Airway epithelial cell (primary cell): ENCODE results near the gene PLPP4. TPM values are rescaled to one million over a fixed set of nuclear protein-coding genes. Genes with fewer than 3 reads are reported as not detected.

Experiments used
- total RNA-seq: library from RNA; depleted of rRNA; stranded (reverse); fragments of >200 nt; gene quantifications from 2 replicates; pipeline ENCODE4 v1.2.3, GENCODE V29; 2015

PLPP4 gene
- not detected in 2 replicates for total RNA-seq

DNA sequence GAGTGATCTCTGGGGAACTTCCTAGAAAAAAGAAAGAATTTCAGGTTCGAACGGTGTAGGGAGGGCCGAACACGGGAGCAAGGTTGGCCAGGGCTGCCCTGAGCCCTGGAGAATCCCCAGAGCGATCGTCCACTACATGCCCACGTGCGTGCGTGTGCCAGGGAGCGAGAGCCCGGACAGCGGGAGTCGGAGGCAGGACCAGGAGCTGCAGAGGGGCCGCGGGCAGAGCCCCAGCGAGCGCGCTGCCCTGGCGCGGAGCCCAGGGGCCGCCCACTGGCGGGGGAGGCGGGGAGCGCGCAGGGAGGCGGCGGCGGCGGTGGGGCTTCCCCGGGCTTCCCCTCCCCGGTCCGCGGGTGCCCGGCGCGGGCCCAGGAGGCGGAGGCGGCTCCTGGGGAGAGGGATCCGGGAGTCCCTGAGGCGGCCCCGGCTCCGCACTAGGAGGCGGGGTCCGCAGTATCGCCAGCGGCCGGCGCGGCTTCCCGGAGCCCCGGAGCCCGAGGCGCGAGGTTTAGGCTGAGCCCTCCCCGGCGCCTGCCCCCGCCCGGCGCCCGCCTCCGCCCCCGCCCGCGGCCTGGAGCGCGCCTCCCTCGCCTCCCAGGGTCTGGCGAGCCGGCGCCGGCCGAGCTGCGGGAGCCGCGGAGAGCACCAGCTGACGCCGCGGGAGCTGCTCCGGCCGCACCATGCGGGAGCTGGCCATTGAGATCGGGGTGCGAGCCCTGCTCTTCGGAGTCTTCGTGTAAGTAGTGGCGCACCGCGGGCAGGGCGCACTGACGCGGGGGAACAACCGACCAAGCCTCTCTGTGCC lies at the start of gene PLPP4:
PLPP4 (plus strand) TSS at position 602 of the 805 bp plus-strand sequence; CDS start at position 681, 79 bp downstream.

